Activated CD4-positive, alpha-beta T cell treated with anti-CD3 and anti-CD28 coated beads, Interleukin-2, amount 10 ng/mL, durations not matched to agents 24 days and 14 days (primary cell): Measurements from ENCODE around the gene ZNF436. TPM values are rescaled to one million over a fixed set of nuclear protein-coding genes. Genes with fewer than 3 reads are reported as not detected.

Experiments
- DNase-seq: peaks from one replicate; pipeline ENCODE4 v3.0.0; 2022
- H3K27ac Mint-ChIP-seq: one replicate; pipeline ENCODE4 v1.8.0; 2022; ENCODE audit warnings: mild to moderate bottlenecking, mixed read lengths
- H3K27me3 Mint-ChIP-seq: one replicate; pipeline ENCODE4 v1.8.0; 2022; ENCODE audit warnings: mixed read lengths
- H3K36me3 Mint-ChIP-seq: one replicate; pipeline ENCODE4 v1.8.0; 2022; ENCODE audit warnings: low read depth, mild to moderate bottlenecking, mixed read lengths
- H3K4me1 Mint-ChIP-seq: one replicate; pipeline ENCODE4 v1.8.0; 2021; ENCODE audit warnings: mixed read lengths
- H3K4me3 Mint-ChIP-seq: one replicate; pipeline ENCODE4 v1.8.0; 2022; ENCODE audit warnings: mild to moderate bottlenecking, moderate library complexity, mixed read lengths
- H3K9me3 Mint-ChIP-seq: one replicate; pipeline ENCODE4 v1.8.0; 2021; ENCODE audit warnings: mixed read lengths
- intact Hi-C: fragments of 100-400 bp; cut with micrococcal nuclease; formaldehyde crosslinking; loops from one replicate; pipeline ENCODE4 v1.15.1; 2023
- total RNA-seq: library from RNA; stranded (reverse); gene quantifications from 2 replicates; pipeline ENCODE4 v1.2.3, GENCODE V29; 2022

Gene ZNF436
- total RNA-seq, 1 donor from 2014 or later = 5.2 TPM

DNA sequence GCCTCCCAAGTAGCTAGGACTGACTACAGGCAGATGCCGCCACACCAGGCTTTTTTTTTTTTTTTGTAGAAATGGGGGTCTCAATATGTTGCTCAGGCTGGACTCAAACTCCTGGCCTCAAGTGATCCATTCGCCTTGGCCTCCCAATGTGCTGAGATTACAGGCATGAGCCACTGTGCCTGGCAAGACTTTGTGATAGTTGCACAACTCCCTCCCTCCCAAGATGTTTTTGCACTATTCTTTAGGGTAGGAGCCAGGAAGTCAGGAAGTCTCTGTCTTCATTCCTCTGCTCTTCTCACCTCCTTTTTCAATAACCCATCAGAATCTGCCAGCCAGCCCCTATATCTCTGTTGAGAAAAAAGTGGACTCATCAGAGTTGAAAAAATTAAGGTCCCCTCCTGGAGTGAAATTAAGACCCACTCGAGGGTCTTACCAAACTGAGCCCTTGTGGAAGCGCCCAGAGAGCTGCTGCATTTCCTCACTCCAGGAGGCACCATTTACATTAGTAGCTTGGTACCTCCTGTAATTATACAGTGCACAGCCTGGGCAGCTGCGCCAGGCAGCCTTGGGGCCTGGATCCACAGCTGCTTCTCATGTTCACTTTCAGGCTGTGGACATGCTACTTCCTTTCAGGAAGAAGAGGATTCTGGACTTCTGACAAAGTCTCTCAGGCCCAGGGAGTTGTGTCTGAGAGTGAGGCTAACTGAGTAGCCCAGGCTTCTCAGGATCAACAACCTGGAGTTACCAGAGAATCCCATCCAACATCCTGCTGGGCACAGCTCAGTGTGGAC, 30.9 kb upstream of the ZNF436 start:
- intact Hi-C loops = loop anchor here (5.0 kb wide), 1 partner anchor 183 kb away; the partner anchor contains the start of gene HTR1D
- Mint-ChIP-seq H3K9me3 (no peaks in the 10 kb centered on the region), H3K4me3 (no peak overlapping the region), H3K36me3 (no peaks in the 10 kb centered on the region), H3K4me1 (peaks cover 9% of the 10 kb centered on the region), H3K27ac (no peak overlapping the region), H3K27me3 (no peaks in the 10 kb centered on the region)
- no peak for DNase-seq

DNA sequence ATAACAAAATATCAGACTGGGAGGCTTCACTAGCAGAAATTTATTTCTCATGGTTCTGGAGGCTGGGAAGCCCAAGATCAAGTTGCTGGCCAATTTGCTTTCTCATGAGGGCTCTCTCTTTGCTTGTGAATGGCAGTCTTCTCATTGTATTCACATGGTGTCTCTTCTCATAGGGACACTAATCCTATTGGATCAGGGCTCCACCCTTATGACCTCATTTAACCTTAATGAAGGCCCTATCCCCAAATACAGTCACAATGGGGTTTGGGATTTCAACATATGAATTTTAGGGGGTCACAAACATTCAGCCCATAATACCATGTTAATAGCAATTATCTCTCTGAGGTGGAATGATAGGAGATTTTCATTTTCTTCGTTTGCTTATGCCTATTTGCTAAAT, 29.6 kb upstream of the ZNF436 start:
- no peak for DNase-seq
- intact Hi-C loops = no loop called here
- Mint-ChIP-seq H3K4me3 (no peak overlapping the region), H3K9me3 (no peaks in the 10 kb centered on the region), H3K36me3 (no peaks in the 10 kb centered on the region), H3K4me1 (peaks cover 7% of the 10 kb centered on the region), H3K27ac (no peak overlapping the region), H3K27me3 (no peaks in the 10 kb centered on the region)

DNA sequence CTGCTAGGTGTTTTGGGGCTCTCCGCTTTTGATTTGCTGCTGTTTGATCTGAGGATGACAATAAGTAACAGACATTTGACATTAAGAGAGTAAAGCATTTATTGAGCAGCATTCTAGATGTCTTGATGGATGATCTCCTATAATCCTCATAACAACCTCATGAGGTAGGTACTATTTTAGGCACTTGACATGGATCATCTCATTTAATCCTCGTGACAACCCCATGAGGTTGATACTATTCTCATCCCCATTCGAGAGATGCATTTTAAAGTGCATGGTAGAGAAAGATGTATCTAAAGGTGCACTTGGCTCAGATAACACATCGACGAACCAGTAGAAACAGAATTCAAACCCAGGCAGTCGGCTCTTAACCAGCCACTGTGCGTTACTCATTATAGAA, 28.3 kb upstream of the ZNF436 start:
- intact Hi-C loops = no loop called here
- Mint-ChIP-seq H3K9me3 (no peaks in the 10 kb centered on the region), H3K27me3 (no peaks in the 10 kb centered on the region), H3K36me3 (no peaks in the 10 kb centered on the region), H3K27ac (no peak overlapping the region), H3K4me1 (peaks cover 3% of the 10 kb centered on the region), H3K4me3 (no peak overlapping the region)
- DNase-seq = no peak

DNA sequence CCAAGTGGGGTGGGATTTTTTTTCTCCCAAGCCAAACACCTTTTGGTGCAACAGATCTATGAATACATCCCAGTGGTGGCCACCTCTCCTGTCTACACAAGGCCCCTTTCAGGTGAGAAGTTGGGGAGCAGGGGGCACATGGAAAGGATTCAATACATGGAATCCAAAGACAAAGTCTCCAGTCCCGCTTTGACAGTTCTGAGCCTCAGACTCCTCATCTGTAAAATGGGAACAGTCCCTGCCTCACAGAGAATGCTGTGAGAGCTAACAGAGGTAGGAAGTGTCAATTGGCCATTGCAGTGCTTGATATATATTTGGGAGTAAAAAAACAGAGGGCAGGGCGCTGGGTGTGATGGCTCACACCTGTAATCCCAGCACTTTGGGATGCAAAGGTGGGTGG, 26.7 kb upstream of the ZNF436 start:
- Mint-ChIP-seq H3K27me3 (no peaks in the 10 kb centered on the region), H3K27ac (no peak overlapping the region), H3K9me3 (no peaks in the 10 kb centered on the region), H3K4me1 (peaks cover 3% of the 10 kb centered on the region), H3K4me3 (no peak overlapping the region), H3K36me3 (no peaks in the 10 kb centered on the region)
- intact Hi-C loops = no loop called here
- no peak for DNase-seq

DNA sequence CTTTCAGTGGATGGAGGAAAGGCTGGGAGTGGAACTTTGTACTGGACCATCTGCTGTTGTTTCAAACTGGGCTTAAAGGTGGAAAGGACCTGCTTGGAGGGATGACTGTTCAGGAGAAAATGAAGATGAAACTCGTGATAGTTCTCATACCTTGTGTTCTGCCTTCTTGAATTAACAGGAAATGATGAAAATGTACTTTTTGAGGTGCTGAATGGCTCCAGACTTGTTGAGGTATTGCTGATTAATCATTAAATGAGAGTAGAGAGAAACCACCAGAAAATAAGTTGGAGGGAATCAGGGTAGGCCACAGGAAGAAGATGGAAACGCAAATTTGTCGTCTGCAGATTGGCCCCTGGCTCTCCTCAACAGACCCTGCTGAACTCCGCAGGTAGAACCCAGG, 26.2 kb upstream of the ZNF436 start:
- no peak for DNase-seq
- Mint-ChIP-seq H3K27me3 (no peaks in the 10 kb centered on the region), H3K9me3 (no peaks in the 10 kb centered on the region), H3K36me3 (no peaks in the 10 kb centered on the region), H3K27ac (peak overlapping the region; percentile 31), H3K4me1 (peaks cover 3% of the 10 kb centered on the region), H3K4me3 (no peak overlapping the region)
- intact Hi-C loops = no loop called here

DNA sequence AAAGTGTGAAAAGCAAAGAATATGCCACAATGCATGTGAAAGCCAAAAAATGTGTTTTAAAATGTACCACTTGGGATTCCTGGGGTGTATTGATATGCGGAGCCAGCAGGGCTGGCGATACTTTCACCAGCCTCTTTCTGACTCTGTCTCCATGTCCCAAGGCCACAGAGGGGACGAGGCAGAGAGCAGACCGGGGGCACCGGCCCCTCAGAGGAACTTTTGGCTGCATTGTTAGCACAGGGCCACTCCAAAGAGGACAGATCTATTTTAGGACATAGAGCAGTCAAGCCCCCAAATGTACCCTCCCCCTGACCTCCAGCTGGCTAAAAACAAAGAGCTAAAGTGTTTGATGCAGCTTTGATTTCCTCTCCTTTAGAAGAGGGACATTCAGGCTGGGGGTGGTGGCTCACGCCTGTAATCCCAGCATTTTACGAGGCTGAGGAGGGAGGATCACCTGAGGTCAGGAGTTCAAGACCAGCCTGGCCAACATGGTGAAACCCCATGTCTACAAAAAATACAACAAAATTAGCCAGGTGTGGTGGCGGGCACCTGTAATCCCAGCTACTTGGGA, 25.6 kb upstream of the ZNF436 start:
- H3K36me3 Mint-ChIP-seq = no peaks in the 10 kb centered on the region
- intact Hi-C loops = no loop called here
- no peak overlapping the region for H3K27ac Mint-ChIP-seq

DNA sequence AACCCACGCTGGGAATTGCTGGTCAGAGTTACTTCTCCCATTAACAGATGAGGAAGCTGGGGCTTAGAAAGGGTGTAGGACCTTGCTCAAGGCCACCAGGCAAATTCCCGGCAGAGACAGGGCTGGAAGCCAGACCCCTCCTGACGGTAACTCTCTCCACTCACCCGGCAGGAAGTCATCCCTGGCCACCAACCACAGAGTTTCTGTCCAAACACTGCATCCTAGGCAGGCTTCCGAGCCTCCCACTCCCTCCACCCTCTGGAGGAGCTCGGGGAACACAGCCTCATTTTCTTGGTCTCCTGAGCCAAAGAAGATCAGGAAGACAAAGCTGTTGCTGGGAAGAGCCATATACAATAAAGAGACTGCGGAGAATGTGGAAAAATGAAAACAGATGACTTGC, 25.0 kb upstream of the ZNF436 start:
- no peak for DNase-seq
- H3K9me3 Mint-ChIP-seq = no peaks in the 10 kb centered on the region
- no peak overlapping the region for H3K27ac Mint-ChIP-seq
- intact Hi-C loops = no loop called here
- H3K27me3 Mint-ChIP-seq = peaks cover 2% of the 10 kb centered on the region
- H3K36me3 Mint-ChIP-seq = no peaks in the 10 kb centered on the region
- H3K4me3 Mint-ChIP-seq = no peak overlapping the region
- H3K4me1 Mint-ChIP-seq = peaks cover 3% of the 10 kb centered on the region

More for the DNA sequence above, 25.6 kb upstream of the ZNF436 start:
- no peaks in the 10 kb centered on the region for H3K9me3 Mint-ChIP-seq
- H3K27me3 Mint-ChIP-seq = peaks cover 1% of the 10 kb centered on the region
- peaks cover 3% of the 10 kb centered on the region for H3K4me1 Mint-ChIP-seq
- DNase-seq = no peak
- H3K4me3 Mint-ChIP-seq = no peak overlapping the region

DNA sequence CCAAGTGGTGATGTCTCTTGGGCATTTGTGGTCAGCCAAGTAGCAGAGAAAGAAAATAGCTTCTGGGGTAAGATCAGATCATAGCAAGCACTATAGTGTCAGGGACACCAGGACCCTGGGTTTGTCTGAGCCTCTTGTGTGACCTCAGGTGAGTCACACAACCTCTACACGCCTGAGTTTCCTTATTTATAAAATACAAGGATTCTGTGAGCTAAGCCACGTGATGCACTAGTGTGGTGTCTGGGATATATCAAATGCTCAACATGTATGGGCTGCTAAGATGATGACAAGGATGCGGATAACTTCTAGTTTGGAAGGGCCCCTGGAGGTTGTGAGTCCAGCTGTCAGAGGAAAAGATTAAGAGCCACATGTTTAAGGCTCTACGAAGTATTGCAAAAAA, 24.5 kb upstream of the ZNF436 start:
- Mint-ChIP-seq H3K27me3 (peaks cover 2% of the 10 kb centered on the region), H3K9me3 (no peaks in the 10 kb centered on the region), H3K27ac (no peak overlapping the region), H3K4me1 (peaks cover 3% of the 10 kb centered on the region), H3K4me3 (no peak overlapping the region), H3K36me3 (no peaks in the 10 kb centered on the region)
- intact Hi-C loops = no loop called here
- DNase-seq = no peak

DNA sequence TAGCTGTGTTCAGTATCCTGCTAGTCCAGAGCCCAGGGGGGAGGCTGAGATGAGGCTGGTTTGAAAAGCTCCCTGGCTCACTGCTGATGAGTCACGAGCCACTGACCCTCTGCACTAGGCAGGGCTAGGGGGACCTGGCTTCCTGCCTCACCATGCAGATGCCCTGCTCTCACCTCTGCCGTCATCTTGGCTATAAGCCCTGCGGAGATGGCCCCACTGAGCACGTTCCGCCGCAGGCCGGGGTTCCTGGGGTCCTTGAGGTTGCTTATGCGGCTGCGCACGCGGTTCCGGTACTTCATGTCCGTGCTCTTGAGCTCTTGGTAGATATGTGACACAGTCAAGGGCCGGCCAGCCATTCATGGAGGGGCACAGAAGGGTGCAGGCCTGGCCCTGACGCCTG, 24.1 kb upstream of the ZNF436 start:
- H3K27me3 Mint-ChIP-seq = peaks cover 2% of the 10 kb centered on the region
- no peak for DNase-seq
- H3K27ac Mint-ChIP-seq = no peak overlapping the region
- H3K9me3 Mint-ChIP-seq = no peaks in the 10 kb centered on the region
- H3K4me1 Mint-ChIP-seq = peaks cover 3% of the 10 kb centered on the region
- intact Hi-C loops = no loop called here
- H3K36me3 Mint-ChIP-seq = no peaks in the 10 kb centered on the region
- H3K4me3 Mint-ChIP-seq = no peak overlapping the region

DNA sequence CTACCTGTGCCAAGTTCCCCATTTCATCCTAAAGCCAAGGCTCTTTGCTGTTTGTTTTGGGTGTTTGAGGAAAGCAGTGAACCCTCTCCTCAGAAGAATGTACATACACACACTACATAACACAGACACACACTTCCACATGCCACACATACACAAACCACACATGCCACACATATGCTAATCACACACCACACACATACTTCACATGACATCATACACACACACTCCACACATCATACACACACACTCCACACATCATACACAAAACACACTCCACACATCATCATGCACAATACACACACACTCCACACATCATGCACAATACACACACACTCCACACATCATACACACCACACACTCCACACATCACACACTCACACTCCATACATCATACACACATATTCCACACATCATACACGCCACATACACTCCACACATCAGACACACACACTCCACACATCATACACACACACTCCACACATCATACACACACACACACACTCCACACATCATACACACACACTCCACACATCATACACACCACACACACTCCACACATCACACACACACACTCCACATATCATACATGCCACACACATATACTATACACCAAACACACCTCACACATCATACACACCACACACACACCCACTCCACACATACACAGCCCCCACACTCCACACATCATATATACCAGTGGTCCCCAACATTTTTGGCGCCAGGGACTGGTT, 22.7 kb upstream of the ZNF436 start:
- Mint-ChIP-seq H3K9me3 (no peaks in the 10 kb centered on the region), H3K4me3 (no peak overlapping the region), H3K36me3 (no peaks in the 10 kb centered on the region), H3K4me1 (peaks cover 3% of the 10 kb centered on the region), H3K27ac (no peak overlapping the region), H3K27me3 (peaks cover 2% of the 10 kb centered on the region)
- intact Hi-C loops = no loop called here
- DNase-seq = no peak

DNA sequence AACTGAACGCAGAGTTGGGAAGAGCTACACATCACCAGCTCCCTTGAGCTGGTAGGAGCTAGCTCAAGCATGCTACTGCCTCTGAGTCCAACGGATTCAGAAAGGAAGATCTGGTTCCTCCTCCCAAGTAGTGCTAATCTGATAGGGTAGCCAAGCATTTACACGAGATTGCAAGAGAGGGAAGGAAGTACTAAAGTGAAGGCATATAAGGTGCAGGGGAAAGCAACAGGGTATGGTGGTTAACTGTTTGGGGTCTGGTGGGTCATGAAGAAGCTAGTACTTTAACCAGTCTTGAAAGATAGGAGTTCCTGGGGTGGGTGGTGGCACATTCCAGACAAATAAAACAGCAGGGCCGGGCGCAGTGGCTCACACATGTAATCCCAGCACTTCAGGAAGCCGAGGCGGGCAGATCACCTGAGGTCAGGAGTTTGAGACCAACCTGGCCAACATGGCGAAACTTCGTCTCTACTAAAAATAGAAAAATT, 20.2 kb upstream of the ZNF436 start:
- H3K4me1 Mint-ChIP-seq = no peaks in the 10 kb centered on the region
- no peak overlapping the region for H3K27ac Mint-ChIP-seq
- peaks cover 2% of the 10 kb centered on the region for H3K27me3 Mint-ChIP-seq
- H3K36me3 Mint-ChIP-seq = no peaks in the 10 kb centered on the region
- no peak for DNase-seq
- H3K4me3 Mint-ChIP-seq = no peak overlapping the region
- intact Hi-C loops = no loop called here
- H3K9me3 Mint-ChIP-seq = no peaks in the 10 kb centered on the region

DNA sequence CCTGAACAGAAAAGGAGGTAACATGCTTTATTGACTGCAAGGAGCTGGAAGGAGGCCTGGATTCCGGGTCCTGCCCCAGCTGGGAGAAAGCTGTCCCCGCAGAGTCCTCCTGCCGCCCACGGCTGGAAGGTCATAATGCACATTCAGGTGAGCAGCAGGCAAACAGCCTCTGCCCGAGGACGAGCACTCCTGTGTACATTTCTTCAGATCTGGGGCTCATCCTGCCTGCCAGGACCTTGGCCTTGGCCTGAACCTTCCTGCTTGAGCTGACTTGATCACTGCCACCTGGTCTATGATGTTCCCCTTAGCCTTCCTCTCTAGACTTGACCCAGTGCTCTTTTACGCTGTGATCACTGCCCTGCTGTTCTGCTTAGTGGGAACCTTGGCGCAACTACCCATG, 17.9 kb upstream of the ZNF436 start:
- intact Hi-C loops = no loop called here
- no peak for DNase-seq
- Mint-ChIP-seq H3K27me3 (peaks cover 2% of the 10 kb centered on the region), H3K36me3 (no peaks in the 10 kb centered on the region), H3K4me1 (no peaks in the 10 kb centered on the region), H3K27ac (no peak overlapping the region), H3K9me3 (no peaks in the 10 kb centered on the region), H3K4me3 (no peak overlapping the region)

DNA sequence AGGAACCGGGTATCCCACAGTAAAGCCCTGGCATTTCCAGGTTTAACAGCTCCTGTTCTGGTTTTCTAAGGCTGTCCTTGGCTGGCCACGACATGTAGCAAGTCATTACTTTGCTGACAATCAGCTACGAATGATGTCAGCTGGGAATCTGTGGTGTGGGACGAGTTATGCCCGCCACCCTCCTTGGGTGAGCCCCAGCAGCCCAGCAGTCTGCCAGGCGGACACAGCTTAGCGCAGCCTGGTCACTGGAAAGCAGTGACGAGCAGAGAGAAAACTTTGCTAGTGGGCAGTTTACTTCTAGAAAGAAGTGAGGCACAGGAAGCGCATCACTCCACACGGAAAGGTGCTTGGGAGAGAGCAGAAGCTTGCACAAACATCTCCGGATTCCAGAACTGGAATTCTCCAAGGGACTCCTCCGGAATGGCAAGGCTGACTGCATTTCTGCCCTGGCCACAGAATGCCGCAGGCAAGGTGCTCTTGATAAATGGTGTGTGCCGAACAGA, 15.5 kb upstream of the ZNF436 start:
- Mint-ChIP-seq H3K36me3 (no peaks in the 10 kb centered on the region), H3K9me3 (no peaks in the 10 kb centered on the region), H3K4me1 (no peaks in the 10 kb centered on the region), H3K27me3 (no peaks in the 10 kb centered on the region), H3K4me3 (no peak overlapping the region), H3K27ac (no peak overlapping the region)
- no peak for DNase-seq
- intact Hi-C loops = no loop called here
